Measurements from ENCODE around the gene CHAF1B.

CHAF1B gene

DNA sequence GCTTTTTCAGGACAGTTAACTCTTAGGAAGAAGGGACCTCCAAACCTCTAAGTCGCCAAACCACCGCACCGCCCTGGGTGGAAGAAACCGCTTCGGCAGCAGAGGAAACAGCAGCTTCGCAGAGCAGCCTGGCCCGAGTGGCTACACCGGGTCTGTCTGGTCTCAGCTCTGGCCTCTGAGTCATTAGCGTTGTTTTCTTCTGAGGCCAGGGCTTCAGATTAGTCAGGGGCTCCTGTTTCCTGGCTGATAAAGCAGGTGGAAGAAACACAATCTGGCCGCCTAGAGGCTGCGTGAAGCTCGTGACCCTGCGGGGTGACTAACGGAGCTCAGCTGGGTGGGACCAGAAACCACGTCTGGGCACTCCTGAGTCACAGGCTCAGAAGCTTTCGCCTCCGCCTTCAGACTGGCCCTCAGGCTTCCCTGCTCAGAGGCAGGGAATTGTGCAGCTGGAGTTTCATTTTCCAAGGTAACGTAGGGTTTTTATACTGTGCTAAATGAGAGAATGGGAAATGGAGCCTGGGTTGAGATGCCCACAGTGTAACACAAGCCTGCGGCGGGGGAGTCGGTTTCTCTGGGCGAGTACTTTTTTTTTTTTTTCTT is 44.9 kb downstream of the CHAF1B start:
- peak; percentile 49 for DNase-seq

DNA sequence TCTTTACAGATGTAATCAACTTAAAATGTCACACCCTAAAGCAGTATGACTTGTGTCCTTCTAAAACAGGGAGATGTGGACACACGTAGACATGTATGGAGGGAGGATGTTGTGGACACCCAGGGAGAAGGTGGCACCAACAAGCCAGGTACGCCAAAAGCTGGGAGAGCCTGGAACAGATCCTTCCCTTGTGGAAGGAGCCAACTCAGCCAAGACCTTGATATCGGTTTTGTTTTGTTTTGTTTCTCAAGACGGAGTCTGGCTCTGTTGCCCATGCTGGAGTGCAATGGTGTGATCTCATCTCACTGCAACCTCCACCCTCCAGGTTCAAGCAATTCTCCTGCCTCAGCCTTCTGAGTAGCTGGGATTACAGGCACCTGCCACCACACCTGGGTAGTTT is 45.6 kb downstream of the CHAF1B start:
- DNase-seq, result no peak

DNA sequence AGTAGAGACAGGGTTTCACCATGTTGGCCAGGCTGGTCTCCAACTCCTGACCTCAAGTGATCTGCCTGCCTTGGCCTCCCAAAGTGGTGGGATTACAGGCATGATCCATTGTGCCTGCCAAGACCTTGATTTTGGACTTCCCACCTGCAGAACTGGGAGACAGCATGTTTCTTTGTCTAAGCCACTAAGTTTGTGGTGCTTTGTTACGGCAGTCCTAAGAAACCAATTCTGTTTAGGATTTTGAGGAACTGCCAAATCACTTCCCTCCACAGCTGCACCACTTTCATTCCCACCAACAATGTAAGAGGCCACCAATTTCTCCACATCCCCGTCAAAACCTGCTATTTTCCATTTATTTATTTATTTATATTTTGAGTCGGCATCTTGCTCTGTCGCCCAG is 46.1 kb downstream of the CHAF1B start:
- no peak for DNase-seq

DNA sequence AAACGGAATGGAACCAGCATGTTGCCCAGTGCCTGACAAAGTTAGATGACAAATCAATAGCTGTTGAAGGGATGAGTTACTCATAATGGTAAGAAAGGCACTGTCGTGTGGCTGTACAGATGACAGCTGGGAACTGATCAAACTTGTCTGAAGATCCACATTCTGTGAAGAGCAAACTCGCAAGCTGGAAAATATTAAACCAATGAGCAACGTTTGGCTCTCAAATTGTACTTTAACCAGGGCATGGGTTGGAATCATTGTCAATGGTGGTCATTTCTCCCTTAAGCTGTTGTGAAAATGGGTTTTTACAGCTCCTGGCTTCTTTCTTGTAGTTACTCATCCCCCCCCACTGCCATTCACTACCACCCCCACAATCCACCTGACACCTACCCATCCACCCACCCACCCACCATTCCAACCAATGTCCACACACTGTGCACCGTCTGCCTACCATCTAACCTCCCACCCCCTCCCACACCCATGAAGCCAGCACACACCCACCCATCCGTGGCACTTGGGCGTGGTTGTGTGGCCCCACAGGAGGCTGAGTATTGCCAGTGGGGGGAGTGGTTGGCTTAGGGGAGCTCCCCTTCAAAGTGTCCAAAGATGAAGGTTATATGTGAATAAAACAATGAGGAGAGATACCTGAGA is 48.0 kb downstream of the CHAF1B start:
- DNase-seq, result no peak

DNA sequence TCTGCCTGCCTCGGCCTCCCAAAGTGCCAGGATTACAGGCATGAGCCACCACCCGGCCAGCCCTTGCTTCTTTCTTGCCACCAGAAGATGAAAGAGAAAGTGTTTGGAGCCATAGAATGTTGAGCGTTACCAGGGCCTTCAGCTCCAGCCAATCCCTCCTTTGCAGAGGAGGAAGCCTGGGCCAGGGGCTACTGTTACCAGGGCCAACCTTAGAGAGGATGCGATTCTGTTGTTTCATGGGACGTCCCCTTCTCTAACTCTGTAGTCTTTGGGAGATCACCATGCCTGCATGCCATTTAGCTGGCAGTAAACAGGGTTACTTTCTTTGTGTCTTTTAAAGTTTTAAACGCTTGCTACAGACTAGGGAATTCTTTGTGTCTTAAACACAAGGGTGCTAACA is 49.0 kb downstream of the CHAF1B start:
- no peak for DNase-seq

DNA sequence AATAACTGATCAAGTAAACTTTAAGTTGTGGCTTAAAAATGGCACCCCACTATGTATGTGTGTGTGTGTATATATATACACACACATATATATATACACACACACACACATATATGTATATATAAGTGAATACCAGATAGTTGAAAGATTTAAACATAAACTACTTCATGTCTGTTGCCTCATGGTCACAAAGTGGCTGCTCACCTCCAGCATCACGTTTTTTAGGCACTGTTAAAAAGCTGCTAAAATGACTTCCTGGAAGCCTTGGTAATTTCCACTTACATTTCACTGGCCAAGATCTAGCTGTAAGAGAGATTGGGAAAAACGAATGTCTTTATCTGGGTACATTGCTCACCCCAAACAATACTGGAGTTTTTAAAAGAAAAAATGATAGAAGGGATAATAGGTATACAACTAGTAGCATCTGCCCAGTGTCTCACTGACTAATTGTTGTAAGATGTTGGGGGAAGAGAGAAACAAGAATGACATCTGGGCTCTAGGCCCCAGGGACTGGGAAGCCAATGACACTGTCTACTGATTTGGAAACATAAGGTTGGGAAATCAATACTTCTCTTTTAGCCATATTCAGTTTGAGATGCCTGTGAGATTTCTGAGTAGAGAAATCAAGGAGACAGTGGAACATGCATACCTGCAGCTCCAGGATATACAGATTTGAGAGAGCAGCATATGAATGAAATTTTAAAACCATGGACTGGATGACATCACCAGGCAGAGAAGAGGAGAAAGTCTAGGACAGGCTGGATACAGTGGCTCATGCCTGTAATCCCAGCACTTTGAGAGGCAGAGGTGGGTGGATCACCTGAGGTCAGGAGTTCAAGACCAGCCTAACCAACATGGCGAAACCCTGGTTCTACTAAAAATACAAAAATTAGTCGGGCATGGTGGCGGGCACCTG is 51.9 kb downstream of the CHAF1B start:
- no peak for DNase-seq

DNA sequence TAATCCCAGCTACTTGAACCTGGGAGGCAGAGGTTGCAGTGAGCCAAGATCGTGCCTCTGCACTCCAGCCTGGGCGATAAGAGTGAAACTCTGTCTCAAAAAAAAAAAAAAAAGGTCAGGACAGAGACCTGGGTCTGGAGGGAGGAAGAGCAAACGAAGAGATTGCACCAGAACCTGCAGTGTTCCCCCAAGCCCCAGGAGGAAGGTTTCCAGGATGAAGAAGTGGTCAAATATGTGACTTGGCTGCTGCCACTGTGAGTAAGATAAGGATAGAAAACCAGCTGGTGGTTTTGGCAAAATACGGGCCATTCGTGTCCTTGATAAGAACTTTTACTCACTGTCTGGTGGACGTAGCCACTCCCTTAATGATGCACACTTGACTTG is 52.5 kb downstream of the CHAF1B start:
- DNase-seq, result no peak

DNA sequence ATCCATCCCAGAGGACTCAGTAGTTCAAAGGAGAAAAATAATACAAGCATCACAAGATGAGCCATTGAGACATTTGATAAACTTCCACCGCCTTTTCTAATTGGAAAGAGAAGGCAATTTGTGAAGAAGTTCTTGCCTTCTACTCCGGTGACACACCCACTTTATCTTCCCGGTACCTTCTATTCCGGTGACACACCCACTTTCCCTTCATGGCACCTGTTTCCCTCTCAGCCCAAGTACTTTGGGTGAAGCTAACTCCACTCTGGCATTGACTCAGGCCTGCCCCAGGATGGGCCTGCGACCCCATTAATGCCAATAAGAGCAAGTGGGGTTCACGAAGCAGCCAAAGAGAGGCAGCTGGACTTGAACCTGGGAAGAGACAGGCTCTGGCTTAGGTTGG is 56.5 kb downstream of the CHAF1B start:
- DNase-seq, result no peak

DNA sequence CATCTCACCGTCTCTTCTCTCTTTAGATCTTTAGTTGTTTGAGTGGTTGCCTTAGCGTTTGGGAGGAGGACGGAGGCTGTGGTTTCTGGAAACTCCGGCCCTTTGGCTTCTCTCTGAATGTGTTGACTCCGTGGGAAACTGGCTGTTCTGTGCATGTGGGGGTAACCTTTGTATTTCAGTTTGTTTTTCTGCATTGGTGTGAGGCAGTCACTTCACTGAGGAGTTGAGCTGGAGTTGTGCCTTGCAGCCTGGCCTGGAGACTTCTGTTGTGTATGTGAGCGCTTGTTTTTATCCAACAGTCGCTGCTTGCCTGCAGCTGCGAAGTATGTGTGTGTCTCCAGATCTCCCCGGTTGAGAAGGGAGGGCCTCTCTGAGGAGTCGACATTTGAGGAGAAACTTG is 61.1 kb downstream of the CHAF1B start:
- DNase-seq, result no peak

DNA sequence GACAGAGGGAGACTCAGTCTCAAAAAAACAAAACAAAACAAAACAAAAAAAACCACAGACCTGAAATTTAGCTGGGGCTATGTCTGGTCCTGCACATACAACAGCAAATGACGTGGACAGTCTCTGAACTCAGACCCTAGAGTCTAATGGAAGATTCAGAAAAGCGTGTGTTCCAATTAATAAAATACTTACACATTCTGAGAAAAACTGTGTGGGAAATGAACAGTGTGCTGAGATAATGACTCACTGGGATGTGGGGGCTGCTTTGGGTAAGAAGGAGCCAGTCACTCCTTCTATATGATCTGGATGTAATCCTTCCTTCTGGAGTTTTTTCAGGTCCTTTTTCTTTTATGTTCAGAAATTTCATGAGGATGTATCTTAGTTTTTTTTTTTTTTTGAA is 65.3 kb downstream of the CHAF1B start:
- DNase-seq, result no peak

DNA sequence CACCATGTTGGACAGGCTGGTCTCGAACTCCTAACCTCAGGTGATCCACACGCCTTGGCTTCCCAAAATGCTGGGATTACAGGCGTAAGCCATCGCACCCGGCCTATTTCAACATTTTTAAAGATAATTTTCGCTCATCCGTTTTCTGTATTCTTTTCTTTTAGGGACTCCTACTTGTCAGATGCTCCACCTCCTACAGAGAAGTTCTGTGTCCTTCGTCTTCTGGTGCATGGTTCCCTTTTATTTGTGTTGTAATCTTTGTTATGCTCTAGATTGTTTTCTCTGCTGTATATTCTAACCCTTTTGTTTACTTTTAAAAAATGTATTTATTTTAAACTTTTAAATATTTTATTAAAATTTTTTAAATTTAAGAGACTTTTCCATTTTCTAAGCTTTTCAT is 66.3 kb downstream of the CHAF1B start:
- DNase-seq, result no peak

DNA sequence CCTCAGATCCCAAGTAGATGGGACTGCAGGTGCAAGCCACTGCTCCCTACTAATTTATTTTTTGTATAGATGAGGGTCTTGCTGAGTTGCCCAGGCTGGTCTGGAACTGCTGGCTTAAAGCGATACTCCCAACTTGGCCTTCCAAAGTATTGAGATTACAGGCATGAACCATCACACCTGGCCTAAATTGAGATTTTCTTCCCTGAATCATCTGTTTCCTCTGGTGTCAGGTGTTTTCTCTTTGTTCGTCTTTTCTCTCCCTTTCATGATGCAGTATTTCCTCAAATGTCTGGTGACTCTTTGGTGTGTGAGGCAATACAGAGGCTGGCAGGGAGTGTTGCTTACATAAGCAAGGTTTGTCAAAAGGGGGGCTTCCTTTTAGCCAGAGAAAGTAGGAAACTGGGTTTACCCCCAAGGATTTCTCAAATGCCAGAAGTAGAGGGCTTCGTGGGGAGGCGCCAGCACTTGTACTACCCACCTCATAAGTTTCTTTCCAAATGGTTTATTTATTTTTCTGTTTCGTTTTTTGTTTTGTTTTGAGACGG is 67.2 kb downstream of the CHAF1B start:
- DNase-seq, result no peak

DNA sequence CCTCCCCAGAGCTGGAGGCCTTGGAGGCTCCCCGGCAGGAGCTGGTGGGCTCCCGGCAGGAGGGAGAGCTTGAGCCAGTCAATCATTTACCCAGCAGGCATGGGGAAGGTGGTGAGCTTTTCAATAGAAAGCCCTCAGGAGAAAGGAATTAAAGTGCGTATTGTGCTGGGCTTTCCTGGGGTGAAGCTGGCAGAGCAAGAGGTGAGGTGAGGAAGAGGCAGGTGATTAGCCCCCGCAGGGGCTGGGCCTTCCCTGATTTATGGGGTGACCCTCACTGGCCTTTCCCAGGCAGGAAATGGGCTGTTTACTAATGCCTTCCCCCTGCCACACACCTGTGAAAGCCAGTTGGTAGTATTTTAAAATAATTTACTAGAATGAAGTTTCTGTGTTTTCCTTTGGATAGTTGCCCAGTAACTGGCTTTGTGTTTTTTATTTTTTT is 68.9 kb downstream of the CHAF1B start:
- DNase-seq, result no peak

DNA sequence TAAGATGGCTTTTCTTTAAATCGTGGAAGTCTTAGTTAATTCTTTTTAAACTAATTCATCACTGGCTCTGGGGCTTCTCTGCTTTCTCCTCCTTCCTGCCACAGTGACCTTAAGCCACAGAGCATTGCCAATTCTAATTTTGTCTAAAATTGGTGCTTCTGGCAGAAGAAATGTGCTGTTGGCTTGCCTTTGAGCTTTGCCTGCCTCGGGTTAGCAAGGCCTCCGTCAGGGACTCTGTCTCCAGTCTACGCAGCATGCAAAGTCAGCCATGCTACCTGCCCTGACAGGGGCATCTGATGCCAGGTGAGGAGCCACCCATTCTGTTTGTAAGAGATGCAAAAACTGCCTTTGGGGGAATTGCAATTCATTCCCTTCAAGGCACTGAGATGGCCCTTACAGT is 69.5 kb downstream of the CHAF1B start:
- no peak for DNase-seq

DNA sequence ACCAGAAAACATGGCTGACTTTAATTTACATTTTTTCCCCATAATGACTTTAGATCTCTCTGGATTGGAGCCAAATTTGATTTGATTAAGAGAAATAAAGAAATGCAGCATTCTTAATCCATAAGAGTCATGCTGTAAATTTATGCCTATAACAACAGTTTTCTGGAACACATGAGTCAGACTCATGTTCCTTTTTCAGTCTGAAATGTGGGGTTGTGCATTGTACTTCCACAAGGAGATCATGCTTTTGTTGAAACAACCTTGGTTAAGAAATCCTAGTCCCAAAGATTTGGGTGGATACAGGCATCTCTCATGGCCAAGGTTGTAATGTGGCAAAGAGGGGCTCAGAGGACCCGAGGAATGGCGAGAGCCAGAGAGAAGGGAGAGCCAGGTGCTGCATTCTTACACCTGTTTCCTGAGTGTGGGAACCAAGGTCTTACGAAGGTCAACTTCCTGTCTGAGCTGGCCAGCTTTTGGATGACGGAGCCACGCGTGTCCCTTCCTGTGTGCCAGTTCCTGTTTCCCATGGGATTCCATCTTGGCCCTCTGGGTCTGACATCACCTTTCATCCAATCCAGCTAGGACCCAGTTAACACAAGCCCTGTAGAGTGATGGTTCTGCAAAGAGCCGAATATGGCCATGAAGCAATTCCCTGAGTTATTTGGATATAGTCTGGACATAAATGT is 71.7 kb downstream of the CHAF1B start:
- DNase-seq, result no peak

DNA sequence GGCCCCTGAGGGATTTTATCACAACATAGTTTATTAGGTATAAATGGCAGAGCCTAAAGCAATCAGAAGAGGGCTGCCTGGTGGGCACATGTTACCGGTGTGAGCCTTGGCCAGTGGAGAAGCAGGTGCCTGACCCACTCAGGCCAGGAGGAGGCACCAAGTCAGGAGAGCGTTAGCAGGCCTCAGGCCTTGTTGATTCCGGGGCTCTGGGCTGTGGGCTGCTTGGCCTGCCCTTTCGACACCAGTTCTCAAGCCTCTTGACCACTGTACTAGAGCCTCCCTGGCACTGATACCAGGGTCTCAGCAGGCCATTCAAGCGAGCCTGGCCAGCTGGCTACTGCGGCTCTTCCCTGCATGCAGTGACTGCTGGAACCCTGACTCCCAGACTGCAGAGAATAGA is 73.9 kb downstream of the CHAF1B start:
- no peak for DNase-seq

DNA sequence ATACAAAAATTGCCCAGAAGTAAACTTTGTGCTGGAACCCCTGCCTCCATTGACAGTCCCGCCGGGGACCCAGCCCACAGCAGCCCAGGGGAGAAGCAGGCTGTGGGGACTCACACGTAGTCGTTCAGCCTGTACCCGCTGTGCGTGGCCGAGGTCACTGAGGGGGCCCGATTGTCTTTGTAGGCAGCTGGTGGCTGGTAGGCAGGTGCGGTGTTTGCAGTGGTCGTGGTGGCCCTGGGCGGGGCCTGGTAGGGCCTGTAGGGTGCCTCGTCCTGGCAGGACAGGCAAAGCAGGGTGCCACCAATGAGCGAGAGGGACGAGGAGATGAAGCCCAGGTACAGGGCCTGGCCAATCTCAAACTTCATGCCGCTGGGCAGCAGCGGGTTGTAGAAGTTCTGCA is 75.7 kb downstream of the CHAF1B start:
- DNase-seq, result no peak

DNA sequence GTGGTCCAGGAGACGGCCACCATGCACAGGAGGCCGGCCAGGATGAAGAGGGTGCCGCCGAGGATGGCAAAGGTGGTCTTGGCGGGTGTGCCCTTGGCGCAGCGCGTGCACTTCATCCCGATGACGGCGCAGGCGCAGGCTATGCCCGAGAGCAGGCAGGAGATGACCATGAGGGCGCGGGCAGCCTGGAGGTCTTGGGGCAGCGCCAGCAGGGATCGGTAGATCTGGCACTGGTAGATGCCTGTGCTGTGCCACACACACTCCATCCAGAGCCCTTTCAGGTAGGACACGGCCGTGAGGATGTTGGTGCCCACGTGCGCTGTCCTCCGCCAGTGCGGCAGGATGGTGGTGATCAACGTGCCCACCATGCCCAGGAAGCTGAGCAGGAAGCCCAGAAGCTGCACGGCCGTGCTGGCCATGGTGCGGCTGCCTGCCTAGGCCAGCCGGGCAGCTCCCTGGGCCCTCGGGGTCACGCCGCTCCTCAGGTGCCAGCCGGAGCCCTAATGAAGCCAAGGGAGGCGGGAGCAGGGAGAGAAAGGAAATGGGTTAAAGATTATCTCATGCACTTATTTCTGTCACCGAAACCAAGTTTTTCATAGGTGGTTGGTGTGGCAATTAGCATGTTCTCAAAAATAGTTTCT is 76.2 kb downstream of the CHAF1B start:
- no peak for DNase-seq

DNA sequence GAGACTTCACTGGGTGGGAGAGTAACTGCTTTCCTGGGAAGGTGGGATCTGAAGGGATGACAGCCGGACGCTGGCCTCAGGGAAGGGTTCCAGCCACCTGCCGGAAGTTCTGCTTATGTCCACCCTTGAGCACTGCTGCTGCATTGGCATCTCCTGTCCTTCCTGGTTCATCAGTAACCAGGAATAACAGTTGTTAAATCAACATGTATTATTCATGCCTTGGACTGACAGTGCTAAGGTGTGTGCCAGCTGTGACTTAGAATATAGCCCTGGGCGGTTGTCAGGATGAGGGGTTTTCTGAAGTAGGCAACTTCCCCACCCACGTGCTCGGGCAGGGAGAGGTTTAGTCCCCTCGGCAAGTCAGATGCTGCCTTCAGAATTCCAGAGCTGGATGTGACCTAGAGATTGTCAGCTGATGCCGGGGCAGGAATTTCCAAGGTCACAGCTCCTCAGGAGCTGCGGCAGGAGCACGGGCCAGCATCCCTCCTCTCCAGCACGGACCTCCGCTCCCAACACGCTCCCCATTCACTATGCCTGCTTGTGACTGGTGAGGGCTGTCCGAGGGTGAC is 76.8 kb downstream of the CHAF1B start:
- no peak for DNase-seq

DNA sequence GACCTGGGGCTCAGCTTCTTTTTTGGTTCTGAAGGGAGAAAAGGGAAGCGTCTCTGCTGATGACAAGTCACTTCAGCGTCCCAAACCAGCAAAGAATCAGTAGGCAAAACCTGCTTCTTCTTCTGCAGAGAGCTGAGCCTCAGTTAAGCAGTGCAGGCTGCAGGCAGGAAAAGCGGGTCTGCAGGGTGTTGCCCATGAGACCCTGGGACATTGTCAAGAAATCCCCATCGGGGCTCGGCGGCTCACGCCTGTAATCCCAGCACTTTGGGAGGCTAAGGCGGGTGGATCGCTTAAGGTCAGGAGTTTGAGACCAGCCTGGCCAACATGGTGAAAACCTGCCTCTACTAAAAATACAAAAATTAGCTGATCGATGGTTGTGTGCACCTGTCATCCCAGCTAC is 78.0 kb downstream of the CHAF1B start:
- no peak for DNase-seq

DNA sequence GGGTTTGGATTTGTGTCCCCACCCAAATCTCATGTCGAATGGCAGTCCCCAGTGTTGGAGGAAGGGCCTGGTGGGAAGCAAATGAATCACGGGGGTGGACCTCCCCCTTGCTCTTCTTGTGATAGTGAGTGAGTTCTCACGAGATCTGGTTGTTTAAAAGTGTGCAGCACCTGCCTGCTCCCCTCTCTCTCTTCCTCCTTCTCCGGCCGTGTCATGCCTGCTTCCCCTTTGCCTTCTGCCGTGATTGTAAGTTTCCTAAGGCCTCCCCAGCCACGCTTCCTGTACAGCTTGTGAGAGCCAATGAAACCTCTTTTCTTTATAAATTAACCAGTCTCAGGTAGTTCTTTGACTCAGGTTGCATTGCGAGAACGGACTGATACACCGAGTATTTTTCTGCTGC is 78.8 kb downstream of the CHAF1B start:
- DNase-seq, result no peak

DNA sequence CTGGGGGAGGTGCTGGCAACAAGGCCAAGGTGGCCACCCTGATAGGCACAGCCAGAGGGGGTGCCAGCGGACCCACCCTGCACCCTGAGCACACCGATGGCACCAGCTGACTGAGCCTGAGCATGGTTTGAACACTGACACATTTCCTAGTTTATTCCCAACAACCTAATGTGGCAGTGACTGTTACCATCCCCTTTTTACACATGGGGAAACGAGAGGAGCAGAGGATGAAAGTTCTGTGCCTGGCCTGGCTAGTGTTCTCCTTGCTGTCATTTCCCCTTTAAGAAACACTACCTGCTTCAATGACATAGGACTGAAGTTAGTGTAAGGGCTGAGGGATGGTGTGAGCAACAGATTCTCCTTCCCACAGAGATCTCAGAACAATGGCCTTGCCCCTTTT is 79.4 kb downstream of the CHAF1B start:
- DNase-seq, result no peak

All from CD4-positive, alpha-beta T cell treated with Interleukin-10 for 1 hour (primary cell).